ENCODE measurements around the gene PRKCB.

DNA sequence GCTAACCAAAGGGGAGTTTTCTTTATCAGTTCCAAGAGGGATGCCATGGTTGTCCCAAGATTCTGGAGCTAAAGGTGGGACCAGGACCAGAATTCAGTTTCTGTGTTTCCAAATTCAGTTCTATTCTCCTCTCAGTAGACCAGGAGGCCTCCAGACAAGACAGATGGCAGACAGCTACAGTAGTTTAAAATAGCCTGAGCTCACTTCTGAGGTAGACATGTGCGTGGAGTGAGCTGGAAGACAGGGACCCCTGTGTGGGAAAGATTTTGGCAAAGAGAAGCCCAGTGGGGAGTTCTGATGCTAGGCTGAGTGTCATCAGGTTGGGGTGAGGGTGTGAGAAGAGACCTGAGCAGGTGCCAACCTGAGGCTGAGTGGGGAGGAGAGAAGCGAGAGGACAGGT lies 95.4 kb downstream of the PRKCB start:
- no peak for TF ChIP-seq CTCF (IDR thresholded peaks at IDR 0.05; ENCODE audit: low read depth, low read length)
- TF ChIP-seq EZH2phosphoT487 (IDR thresholded peaks at IDR 0.05; ENCODE audit: low read depth), result no peak

All from OCI-LY3 (cell line).